GM20431 (cell line): ENCODE measurements around the gene SLC16A9.
"Not testable (repeated sequence)": the region's sequence is repeated elsewhere in the genome, so short reads cannot be mapped to it uniquely, and the experiment has no call there.

Source experiments
- in situ Hi-C: fragments of 300-500 bp; cut with MseI, MboI; formaldehyde crosslinking; loops from one replicate; pipeline ENCODE4 v1.15.0; 2020; ENCODE audit warnings: low sequenced_read_pairs; ENCODE audit not compliant: unreplicated experiment

The SLC16A9 gene

DNA sequence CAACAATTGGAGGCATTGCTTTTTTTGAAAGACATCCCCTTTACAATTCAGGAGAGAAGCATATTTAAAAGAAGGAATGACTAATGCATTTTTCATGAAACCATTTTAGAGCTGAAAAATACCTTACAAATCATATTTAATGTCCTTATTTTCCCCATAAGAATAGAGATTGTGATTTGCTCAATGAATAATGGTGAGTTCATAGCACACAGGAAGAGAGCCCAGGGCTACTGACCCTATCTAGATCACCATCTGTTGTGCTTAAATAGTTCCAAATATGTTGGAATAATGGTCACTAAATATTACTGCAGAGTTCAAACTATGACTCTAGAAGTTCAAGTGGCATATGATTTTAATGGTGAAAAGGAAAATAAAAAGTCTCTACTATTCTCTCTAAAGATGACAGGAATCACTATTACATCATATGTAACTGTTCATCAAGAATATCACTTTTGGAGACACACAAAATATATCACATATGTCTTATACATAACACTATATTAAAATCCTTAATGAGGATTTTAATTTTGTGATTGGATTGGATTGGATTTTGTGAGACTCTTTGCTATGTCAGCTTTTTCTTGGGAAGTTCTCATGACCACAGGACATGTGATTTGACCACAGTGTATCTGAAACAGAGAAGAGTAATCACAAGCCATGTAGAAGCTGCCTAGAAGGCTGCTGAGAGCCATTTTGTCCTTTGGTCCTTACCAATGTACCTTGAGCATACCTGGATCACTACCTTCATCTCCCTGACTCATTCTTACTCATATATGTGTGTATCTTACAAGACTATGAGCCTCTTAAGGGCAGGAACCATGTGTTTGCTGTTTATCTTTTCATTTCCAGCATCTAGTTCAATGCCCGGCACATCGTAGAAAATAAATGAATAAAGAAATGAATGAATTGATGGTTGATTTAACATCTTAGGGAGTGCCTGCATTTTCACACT, 26.4 kb downstream of the SLC16A9 start:
- in situ Hi-C loops: no loop called here

DNA sequence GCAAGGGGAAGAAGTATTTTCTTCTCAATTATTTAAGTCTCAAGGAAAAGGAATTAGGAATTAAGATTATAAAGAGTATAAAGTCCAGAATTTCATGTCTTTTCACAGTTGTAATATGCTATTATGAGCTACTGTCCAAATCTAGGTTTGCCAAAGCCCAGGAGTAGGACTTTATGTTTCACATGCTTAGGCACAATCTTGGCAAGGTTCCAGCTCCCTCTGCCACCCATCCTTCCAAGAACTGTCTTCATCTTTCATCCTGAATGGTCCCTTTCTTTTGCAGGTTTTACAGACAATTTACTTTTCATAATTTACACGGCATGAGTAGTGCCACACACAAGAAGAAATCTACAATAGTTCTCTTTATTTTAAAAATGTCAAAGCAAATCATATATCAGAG, 29.5 kb downstream of the SLC16A9 start:
- in situ Hi-C loops: no loop called here

DNA sequence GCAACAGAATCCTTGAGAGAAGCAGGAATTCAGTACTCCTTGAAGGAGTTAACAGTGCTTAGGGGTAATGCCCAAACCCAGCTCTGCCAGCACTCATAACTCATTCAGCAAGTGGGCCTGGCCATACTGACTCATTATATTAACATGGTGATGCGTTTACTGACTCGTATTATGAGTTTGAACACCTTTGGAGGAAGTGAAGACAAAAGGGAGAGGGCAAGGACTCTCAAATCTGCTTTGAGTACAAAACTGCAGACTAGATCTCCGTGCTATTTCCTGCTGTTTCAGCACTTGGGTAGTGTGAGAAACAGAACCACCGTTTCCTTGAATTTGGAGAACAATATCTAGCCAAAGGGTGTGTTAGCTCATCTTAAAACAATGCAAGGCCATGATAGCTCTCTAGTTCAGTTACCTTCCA, 30.8 kb downstream of the SLC16A9 start:
- in situ Hi-C loops: no loop called here

DNA sequence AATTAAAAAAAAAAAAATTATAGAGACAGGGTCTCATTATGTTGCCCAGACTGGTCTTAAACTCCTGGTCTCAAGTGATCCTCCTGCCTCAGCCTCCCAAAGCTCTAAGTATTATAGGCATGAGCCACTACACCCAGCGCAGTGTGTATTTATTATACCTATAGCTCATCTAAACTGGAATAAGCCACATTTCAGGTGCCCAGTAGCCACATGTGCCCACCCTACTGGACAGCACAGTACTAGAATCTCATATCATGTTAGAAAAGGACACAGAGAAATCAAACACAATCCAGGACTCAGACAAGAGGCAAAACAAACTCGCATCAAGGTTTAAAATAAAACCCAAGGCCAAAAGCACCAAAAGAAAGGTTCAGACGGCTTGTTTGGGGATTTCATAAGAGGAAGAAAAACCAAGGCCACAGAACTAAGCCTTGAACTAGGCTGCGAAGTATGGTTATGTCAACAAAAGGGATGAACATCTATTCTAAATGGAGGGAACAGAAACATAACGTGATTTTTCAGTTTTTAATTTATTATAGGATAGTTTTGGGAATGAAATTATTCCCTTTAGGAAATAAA, 32.3 kb downstream of the SLC16A9 start:
- in situ Hi-C loops: no loop called here

DNA sequence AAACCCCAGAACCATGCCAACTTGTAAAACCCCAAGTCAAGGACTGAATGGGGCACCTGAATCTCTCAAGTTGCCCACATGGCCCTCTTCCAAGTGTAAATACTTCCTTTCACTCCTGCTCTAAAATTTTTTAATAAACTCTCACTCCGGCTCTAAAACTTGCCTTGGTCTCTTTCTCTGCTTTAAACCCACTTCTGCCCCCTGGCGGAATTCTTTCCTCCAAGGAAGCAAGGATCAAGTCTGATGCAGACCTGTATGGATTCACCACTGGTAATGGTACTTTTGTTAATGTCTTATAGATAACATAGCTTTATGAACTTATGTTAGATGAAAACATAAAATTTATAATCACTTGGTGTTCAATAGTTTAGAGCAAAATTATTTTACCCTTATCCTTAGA, 33.8 kb downstream of the SLC16A9 start:
- in situ Hi-C loops: no loop called here

DNA sequence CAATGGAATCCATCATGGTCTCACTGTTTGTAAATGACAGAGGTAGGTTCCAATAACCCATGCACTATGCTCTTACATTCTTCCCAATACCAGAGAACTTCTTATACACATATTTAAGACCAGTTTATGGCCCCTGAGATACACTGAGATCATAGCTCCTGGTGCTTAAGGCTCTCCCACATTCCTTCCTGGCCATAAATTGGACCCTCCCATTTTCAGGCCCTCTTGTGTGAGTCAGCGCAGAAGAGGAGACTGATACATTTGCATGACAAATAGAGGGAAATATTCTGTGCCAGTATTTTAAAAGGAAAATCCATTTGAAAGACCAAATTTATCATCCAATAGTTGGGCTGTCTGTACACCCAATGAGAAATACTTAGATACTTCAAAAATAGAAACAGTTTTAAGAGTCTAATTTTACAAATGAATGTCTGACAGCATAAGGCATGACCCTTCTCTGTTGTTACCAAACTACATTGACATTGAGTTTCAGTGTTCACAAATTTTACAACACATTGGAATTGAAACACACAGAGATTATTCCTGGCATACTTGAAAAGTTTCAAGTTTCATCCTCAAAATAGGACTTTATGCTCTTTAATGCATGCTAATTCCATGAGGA, 35.3 kb downstream of the SLC16A9 start:
- in situ Hi-C loops: no loop called here

DNA sequence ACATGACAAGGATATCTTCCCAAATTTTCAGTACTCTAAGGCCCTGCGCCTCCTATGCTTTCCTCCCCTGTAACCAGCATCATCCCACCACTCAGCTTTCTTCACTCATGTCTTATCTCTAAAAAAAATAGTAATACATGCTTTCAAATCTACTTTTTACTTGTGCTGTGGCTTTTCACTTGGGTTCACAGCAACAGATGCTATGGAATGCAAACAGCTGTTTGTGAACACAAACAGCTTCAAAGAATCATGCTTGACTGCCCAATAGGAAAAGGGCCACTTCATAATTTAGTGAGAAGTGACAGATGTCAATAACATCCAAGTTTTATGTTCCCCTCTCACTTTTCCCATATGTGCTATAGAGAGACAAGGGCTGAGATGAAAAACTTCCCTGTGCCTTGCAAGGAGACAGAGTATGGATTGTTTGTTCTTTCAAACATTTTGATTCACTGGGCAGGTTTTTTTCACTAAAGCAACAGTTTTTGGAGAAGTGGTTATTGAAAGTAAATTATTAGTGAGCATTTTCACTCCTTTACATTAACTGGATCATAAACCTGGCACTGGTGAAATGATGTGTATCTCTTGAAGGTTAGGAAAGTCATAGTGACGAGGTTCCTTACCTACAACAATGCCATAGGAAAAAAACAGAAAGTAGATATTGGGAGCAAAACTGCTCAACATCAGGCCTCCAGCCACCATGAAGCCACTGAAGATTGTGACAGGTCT, 37.3 kb downstream of the SLC16A9 start:
- in situ Hi-C loops: no loop called here

DNA sequence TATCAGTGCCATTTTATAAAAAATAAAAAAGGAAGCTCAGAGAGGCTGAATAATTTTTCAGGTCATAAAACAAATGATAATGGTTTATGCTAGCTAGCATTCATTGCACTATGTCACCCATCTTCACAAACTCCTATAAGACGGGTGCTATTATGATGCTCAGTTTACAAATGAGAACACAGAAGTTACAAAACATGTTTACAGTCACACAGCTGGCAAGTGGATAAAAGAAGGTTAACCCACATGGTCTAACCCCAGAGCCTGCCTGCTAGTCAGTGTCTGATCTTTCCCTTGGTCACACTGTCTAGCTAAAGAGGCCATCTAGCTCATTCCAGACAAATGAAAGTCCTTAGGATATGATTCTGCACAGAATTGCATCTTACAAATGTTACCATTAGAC, 39.4 kb downstream of the SLC16A9 start:
- in situ Hi-C loops: no loop called here

DNA sequence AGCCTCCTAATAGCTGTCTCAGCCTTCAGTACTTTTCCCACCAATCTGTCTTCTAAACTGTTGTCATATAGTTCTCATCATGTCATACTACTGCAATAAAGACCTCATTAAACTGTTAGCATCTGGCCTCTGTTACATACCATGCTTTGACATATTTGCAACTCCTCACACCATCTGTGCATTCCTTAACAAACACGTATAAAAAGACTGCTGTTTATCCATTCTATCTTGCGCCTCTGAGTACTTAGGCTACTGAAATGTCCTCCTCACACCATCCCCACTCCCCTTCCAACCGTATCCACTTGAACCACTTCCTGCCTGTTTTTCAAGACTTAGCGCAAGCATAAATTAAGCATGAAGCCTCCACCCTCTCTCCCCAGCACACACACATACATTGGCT, 41.6 kb downstream of the SLC16A9 start:
- in situ Hi-C loops: no loop called here

DNA sequence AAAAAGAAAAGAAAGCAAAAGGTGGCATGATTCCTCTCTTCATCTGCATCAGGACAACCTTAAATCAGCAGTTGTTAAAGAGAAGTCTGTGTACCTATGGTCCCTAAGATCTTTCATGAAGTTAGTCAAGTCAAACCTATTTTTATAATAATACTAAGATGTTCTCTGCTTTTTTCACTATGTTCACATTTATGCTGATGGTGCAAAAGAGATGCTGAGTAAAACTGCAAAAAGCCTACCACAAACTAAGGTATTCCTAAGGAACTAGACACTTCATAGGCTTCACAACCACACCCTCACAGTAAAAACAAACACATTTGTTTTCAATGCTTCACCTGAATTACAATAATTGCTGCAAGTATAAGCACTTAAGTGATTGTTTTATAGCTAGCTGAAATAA, 43.3 kb downstream of the SLC16A9 start:
- in situ Hi-C loops: no loop called here

DNA sequence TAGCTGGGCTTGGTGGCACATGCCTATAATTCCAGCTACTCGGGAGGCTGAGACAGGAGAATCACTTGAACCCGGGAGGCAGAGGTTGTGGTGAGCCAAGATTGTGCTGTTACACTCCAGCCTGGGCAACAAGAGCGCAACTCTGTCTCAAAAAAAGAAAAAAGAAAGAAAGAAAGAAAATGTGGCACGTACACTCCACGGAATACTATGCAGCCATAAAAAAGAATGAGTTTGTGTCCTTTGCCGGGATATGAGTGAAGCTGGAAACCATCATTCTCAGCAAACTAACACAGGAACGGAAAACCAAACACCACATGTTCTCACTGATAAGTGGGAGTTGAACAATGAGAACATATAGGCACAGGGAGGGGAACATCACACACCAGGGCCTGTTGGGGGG, 46.4 kb downstream of the SLC16A9 start:
- in situ Hi-C loops: not testable (repeated sequence)

DNA sequence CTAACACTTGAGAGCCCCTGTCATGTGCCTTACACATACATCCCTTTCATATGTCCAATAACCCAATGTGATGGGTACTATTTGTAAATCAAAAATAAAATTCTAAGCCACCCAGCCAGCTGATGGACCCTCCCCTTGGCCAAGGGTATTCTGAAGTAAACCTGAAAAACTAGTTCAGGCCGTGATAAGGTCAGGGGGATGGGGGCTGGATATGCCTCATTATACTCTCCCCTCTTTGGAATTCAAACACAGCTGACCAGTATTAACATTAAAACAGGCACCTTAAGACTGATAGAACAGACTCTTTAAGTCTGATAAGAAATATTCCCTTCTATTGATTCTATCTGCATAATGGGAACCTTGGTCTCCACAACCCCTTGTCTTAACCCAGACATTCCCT, 51.9 kb downstream of the SLC16A9 start:
- in situ Hi-C loops: no loop called here

DNA sequence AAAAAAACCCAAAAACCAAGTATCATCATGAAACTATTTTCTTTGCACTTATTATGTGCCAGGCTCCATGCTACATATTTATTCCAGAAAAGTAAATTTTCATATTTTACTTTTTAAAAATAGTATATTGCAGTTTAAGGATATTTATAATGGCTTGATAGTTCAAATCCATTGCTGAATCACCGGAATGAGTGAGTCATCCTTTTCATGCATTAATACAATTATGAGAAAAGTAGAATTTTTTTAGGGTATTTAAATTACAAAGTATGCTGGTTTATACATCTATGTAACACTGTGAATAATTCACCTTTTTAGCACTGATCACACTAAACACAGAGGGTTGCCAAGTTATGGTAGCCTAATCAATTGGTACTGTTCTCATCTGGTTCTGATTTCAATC, 54.3 kb downstream of the SLC16A9 start:
- in situ Hi-C loops: no loop called here

DNA sequence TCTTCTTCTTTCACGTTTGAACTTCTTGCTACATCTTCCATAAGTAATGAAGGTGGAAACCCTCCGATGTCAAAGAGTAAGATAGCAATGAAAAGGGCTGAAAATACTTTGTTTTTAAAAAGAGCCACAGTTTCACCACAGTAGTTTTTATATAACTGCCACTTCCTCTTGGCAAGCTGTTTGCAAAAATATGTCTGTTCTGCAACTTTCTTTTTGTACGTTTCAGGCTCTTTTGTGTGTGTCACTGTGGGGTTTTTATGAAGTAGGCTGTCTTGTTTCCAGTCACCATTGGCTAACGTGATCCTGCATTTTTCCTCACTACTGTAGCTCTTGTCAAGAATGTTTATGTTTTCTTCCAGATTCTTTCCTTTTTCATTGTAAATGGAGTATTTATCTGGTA, 55.6 kb downstream of the SLC16A9 start:
- in situ Hi-C loops: no loop called here

DNA sequence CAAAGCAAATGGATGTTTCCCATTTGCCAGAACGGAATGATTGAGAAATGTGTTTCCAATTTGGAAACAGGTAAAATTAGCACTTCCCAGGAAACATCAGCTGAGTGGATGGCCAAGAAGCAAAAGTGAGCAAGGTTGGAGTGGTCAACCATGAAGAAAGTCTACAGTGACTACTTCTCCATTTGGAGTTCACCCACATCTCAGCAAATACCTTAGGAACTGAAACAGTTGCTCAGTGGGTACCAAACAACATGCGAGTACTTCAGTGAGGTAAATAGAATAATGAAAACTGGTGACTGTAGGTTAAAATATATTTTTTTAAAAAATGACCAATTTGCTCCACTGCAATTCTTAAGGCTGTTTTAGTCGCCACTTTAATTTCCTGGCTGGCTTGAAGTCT, 57.7 kb downstream of the SLC16A9 start:
- in situ Hi-C loops: no loop called here

DNA sequence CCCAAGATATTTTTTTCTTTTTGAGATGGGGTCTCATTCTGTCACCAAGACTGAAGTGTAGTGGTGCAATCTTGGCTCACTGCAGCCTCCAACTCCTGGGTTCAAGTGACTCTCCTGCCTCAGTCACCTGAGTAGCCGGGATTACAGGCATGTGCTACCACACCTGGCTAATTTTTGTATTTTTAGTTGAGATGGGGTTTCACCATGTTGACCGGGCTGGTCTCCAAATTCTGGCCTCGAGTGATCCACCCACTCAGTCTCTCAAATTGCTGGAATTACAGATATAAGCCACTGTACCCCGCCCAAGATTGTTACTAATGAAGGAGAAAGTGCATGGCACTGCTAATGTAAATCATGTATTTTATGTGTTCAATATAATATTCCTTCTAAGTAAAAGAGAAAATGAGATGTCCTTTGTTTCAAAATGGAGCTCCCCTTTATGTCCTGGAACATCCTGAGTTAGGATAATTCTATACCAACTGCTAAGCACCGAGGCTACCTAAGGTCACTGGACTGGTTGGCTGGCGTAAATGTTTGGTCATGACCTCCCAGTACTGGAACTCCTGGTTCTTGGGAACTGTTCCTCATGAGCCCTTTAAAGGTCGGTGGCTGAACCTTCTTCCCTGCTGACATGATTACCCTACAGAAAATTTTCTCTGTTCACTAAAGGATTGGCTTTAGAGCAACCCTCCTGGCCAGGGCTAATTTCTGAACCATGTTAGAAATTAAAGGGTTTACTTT, 59.9 kb downstream of the SLC16A9 start:
- in situ Hi-C loops: loop anchor here (25.0 kb wide), 2 partner anchors 388 to 788 kb away; no protein-coding TSS in a partner anchor

DNA sequence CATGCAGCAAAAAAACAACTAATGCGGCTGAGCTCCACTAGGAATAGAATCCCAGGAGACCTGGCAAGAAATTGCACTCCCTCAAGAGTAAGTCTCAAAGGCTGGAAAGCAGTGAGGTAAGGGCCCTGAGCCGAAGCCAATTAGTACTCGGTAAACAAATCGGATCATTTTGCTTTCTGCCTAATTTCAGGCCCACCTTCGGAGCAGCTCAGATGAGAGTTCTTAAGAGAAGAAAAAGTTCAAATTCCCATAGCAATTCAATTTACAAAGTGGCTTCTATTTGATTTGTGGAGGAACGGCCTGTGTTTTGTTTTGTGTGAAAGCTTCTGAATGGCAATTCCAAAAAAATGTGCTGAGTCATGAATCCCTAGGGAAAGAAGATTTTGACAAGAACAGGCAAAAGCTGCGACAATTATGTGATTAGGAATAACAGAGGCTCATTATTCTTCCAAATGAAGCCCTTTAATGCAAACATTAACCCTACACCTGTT, 60.9 kb downstream of the SLC16A9 start:
- in situ Hi-C loops: loop anchor here (25.0 kb wide), 2 partner anchors 389 to 789 kb away; no protein-coding TSS in a partner anchor

DNA sequence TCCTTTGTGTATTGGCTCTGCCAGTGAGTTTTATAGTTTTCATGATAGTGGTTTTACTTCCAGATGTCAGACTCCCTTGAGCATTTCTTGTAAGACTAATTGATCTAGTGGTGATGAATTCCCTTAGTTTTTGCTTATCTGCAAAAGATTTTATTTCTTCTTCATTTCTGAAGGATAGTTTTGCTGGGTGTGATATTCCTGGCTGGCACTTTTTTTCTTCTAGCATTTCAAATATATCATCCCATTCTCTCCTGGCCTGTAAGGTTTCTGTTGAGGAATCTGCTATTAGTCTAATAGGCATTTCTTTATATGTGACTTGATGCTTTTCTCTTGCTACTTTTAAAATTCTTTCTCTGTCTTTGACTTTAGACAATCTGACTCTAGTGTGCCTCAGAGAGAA, 64.8 kb downstream of the SLC16A9 start:
- in situ Hi-C loops: loop anchor here (25.0 kb wide), 2 partner anchors 392 to 792 kb away; no protein-coding TSS in a partner anchor

DNA sequence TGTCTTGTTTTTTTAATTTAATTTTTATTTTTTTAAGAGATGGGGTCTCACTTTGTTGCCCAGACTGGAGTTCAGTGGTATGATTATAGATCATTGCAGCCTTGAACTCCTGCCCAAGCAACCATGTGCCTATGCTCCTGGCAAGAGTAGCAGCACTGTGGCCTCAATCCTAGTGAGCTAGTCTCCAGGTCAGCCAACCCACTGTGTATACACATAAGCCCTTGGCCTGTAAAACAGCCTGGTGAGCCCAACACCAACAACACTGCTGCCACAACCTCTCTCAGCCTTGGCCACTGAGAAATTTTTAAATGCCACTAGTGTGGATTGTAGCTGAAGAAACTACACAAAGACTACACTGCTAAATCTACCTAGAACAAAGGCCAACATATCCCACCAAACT, 68.0 kb downstream of the SLC16A9 start:
- in situ Hi-C loops: loop anchor here (25.0 kb wide), 2 partner anchors 396 to 796 kb away; no protein-coding TSS in a partner anchor
